GM15510 (cell line): ENCODE measurements around the gene DYNLRB2.

Experiments
- POLR2A ChIP-seq: IDR thresholded peaks from 3 replicates; pipeline ENCODE4 v1.6.1; 2011; ENCODE audit warnings: borderline replicate concordance; ENCODE audit not compliant: insufficient read length; ENCODE audit errors: extremely low read depth

The DYNLRB2 gene

GRCh38 chr16:80540516-80541305 is at the start of gene DYNLRB2:
Gene DYNLRB2, plus strand, starts transcription at chr16:80540993. Its CDS starts 84 bp downstream, at chr16:80541077.
- TF ChIP-seq POLR2A, result peak; percentile 49

GRCh38 chr16:80500116-80500859 is 40.5 kb upstream of the DYNLRB2 start:
- no peak for TF ChIP-seq POLR2A

GRCh38 chr16:80500961-80501525 is 39.8 kb upstream of the DYNLRB2 start:
- no peak for TF ChIP-seq POLR2A

- no peak for TF ChIP-seq POLR2A
Observed at GRCh38 chr16:80503107-80503506, 37.7 kb upstream of the DYNLRB2 start.

- no peak for TF ChIP-seq POLR2A
Observed at GRCh38 chr16:80507538-80507937, 33.3 kb upstream of the DYNLRB2 start.

GRCh38 chr16:80509872-80510271 is 30.9 kb upstream of the DYNLRB2 start:
- TF ChIP-seq POLR2A, result no peak

GRCh38 chr16:80511824-80512592 is 28.8 kb upstream of the DYNLRB2 start:
- TF ChIP-seq POLR2A, result no peak

GRCh38 chr16:80512593-80512853 is 28.3 kb upstream of the DYNLRB2 start:
- TF ChIP-seq POLR2A, result no peak

- no peak for TF ChIP-seq POLR2A
Observed at GRCh38 chr16:80515374-80515773, 25.4 kb upstream of the DYNLRB2 start.

- no peak for TF ChIP-seq POLR2A
Observed at GRCh38 chr16:80517846-80518245, 22.9 kb upstream of the DYNLRB2 start.

GRCh38 chr16:80518436-80518835 is 22.4 kb upstream of the DYNLRB2 start:
- TF ChIP-seq POLR2A, result no peak

- no peak for TF ChIP-seq POLR2A
Observed at GRCh38 chr16:80519189-80519588, 21.6 kb upstream of the DYNLRB2 start.

GRCh38 chr16:80525420-80525819 is 15.4 kb upstream of the DYNLRB2 start:
- no peak for TF ChIP-seq POLR2A

GRCh38 chr16:80526418-80527061 is 14.3 kb upstream of the DYNLRB2 start:
- TF ChIP-seq POLR2A, result no peak
